PC-3 (cell line): ENCODE results near the gene TTC28. TPM values are rescaled to one million over a fixed set of nuclear protein-coding genes. Genes with fewer than 3 reads are reported as not detected.

Experiments
- ATAC-seq: fragments of 200-7000 bp; cut with Tn5 transposase; 2 replicates; pipeline ENCODE4 v1.9.1; 2020; ENCODE audit warnings: mild to moderate bottlenecking, moderate library complexity
- BruUV-seq: library from RNA; stranded (reverse); fragments of 400-500 nt; replicated peaks from 2 replicates; lab custom pipeline; 2021; lab: Mats Ljungman, UMichigan
- CTCF ChIA-PET: fragments of 300-600 bp; sonication (Branson Sonifier 250); formaldehyde crosslinking; loops from one replicate; lab custom pipeline; 2022; ENCODE audit warnings: antibody characterized with exemption; lab: Charles Lee
- POLR2A ChIA-PET: fragments of 300-600 bp; sonication (Branson Sonifier 250); formaldehyde crosslinking; loops from one replicate; lab custom pipeline; 2022; ENCODE audit warnings: antibody characterized with exemption; ENCODE audit not compliant: unreplicated experiment; lab: Charles Lee
- DNase-seq: peaks from one replicate; pipeline ENCODE4 v3.0.0-alpha.2; 2015
- H2AFZ ChIP-seq: fragments of 300-600 bp; sonication (generic); 2 replicates; pipeline ENCODE4 v1.6.0; 2016; ENCODE audit warnings: antibody characterized with exemption, low read length
- H3F3A ChIP-seq: fragments of 300-600 bp; sonication (generic); one replicate; pipeline ENCODE4 v1.6.0; 2017; ENCODE audit warnings: antibody characterized with exemption, low read length, control low read depth, mild to moderate bottlenecking; ENCODE audit not compliant: unreplicated experiment
- H3K27ac ChIP-seq: fragments of 300-600 bp; sonication (generic); 2 replicates; pipeline ENCODE4 v1.5.1; 2016; ENCODE audit warnings: mild to moderate bottlenecking, low read length
- H3K27me3 ChIP-seq: fragments of 300-600 bp; sonication (generic); 2 replicates; pipeline ENCODE4 v1.6.1; 2016; ENCODE audit warnings: low read length, mixed read lengths
- H3K36me3 ChIP-seq: fragments of 300-600 bp; sonication (generic); 2 replicates; pipeline ENCODE4 v1.6.1; 2016; ENCODE audit warnings: low read depth, mixed run types, low read length, mixed read lengths
- H3K4me1 ChIP-seq: fragments of 300-600 bp; sonication (generic); 2 replicates; pipeline ENCODE4 v1.5.1; 2016; ENCODE audit warnings: low read length; ENCODE audit not compliant: insufficient read depth
- H3K4me2 ChIP-seq: fragments of 300-600 bp; sonication (generic); 2 replicates; pipeline ENCODE4 v1.6.0; 2016; ENCODE audit warnings: low read length
- H3K4me3 ChIP-seq: fragments of 300-600 bp; sonication (generic); 2 replicates; pipeline ENCODE4 v1.5.1; 2016; ENCODE audit warnings: mild to moderate bottlenecking, low read length, mixed read lengths
- H3K79me2 ChIP-seq: fragments of 300-600 bp; sonication (generic); 2 replicates; pipeline ENCODE4 v1.6.1; 2017; ENCODE audit warnings: low read length, mixed read lengths
- H3K9ac ChIP-seq: fragments of 300-600 bp; sonication (generic); 2 replicates; pipeline ENCODE4 v1.6.0; 2016; ENCODE audit warnings: mild to moderate bottlenecking, low read length
- H3K9me2 ChIP-seq: fragments of 300-600 bp; sonication (generic); replicated peaks from 2 replicates; pipeline ENCODE4 v1.6.1; 2016; ENCODE audit warnings: mixed run types, low read length, mixed read lengths
- H3K9me3 ChIP-seq: fragments of 300-600 bp; sonication (generic); 2 replicates; pipeline ENCODE4 v1.6.1; 2016; ENCODE audit warnings: low read length, mixed read lengths
- H4K20me1 ChIP-seq: fragments of 300-600 bp; sonication (generic); 2 replicates; pipeline ENCODE4 v1.6.1; 2016; ENCODE audit warnings: low read length, mixed read lengths
- EZH2 ChIP-seq: fragments of 300-600 bp; sonication (generic); IDR thresholded peaks from one replicate; pipeline ENCODE4 v1.6.1; 2017; ENCODE audit warnings: antibody characterized with exemption, mild to moderate bottlenecking, low read length; ENCODE audit not compliant: unreplicated experiment
- EZH2phosphoT487 ChIP-seq: fragments of 300-600 bp; sonication (generic); IDR thresholded peaks from 2 replicates; pipeline ENCODE4 v1.6.1; 2018; ENCODE audit warnings: mild to moderate bottlenecking, antibody characterized with exemption, low read length, borderline replicate concordance
- intact Hi-C: fragments of 100-400 bp; cut with micrococcal nuclease; formaldehyde crosslinking; loops from 2 replicates; pipeline ENCODE4 v1.9.0; 2023
- total RNA-seq: library from RNA; depleted of rRNA; stranded (reverse); fragments of >200 nt; gene quantifications from 2 replicates; pipeline ENCODE4 v1.2.3, GENCODE V29; 2014
- TF ChIP-seq, protein P1 (sequence below): fragments of 300-600 bp; sonication (generic); conservative IDR thresholded peaks from 2 replicates; pipeline ENCODE4 v1.5.1; 2017; ENCODE audit warnings: antibody characterized with exemption, low read depth, mild to moderate bottlenecking, low read length

Gene TTC28
- total RNA-seq, 1 experiment from 2014 or later: 6.3 TPM

GRCh38 chr22:28547132-28547842 is 132.4 kb downstream of the TTC28 start:
- H3K36me3 ChIP-seq: no peaks in the 10 kb centered on the region
- H3K9me3 ChIP-seq: no peaks in the 10 kb centered on the region
- no peak overlapping the region for H3K9ac ChIP-seq
- H3K27ac ChIP-seq: no peak overlapping the region
- H3K9me2 ChIP-seq: no peaks in the 10 kb centered on the region
- no peak overlapping the region for H3K4me3 ChIP-seq
- DNase-seq (peak; percentile 48), ATAC-seq (peak; percentile 85)
- no peaks in the 10 kb centered on the region for H3K27me3 ChIP-seq
- ChIA-PET CTCF (no interaction called here), POLR2A (no interaction called here)
- H3K79me2 ChIP-seq: no peaks in the 10 kb centered on the region
- no peak overlapping the region for H2AFZ ChIP-seq
- no peaks in the 10 kb centered on the region for H4K20me1 ChIP-seq
- no peak overlapping the region for H3K4me2 ChIP-seq
- no peaks in the 10 kb centered on the region for H3F3A ChIP-seq
- no peak for TF ChIP-seq EZH2phosphoT487
- BruUV-seq: no TSS peak
- H3K4me1 ChIP-seq: peaks cover 3% of the 10 kb centered on the region; the same call in 1 of the 2 replicates
- intact Hi-C loops: no loop called here

DNA sequence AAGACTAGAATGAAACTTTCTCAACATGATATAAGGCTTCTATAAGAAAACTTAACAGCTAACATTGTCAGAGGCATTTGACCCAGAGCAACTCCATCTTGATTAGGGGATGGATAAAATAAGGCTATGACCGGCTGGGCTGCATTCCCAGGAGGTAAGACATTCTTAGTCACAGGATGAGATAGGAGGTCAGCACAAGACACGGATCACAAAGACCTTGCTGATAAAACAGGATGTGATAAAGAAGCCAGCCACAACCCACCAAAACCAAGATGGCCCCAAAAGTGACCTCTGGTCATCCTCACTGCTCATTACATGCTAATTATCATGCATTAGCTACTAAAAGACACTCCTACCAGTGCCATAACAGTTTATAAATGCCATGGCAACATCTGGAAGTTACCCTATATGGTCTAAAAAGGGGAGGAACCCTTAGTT is 135.2 kb downstream of the TTC28 start:
- Histone ChIP-seq H3K9me3 (no peaks in the 10 kb centered on the region), H3K4me1 (peaks cover 3% of the 10 kb centered on the region; the same call in 1 of the 2 replicates), H3K79me2 (no peaks in the 10 kb centered on the region), H2AFZ (no peak overlapping the region), H3K4me2 (no peak overlapping the region), H3K27ac (no peak overlapping the region), H3K9me2 (no peaks in the 10 kb centered on the region), H3K9ac (no peak overlapping the region), H4K20me1 (no peaks in the 10 kb centered on the region), H3F3A (no peaks in the 10 kb centered on the region), H3K4me3 (no peak overlapping the region), H3K27me3 (no peaks in the 10 kb centered on the region), H3K36me3 (no peaks in the 10 kb centered on the region)
- TF ChIP-seq EZH2phosphoT487: no peak
- TF ChIP-seq, protein P1, sequence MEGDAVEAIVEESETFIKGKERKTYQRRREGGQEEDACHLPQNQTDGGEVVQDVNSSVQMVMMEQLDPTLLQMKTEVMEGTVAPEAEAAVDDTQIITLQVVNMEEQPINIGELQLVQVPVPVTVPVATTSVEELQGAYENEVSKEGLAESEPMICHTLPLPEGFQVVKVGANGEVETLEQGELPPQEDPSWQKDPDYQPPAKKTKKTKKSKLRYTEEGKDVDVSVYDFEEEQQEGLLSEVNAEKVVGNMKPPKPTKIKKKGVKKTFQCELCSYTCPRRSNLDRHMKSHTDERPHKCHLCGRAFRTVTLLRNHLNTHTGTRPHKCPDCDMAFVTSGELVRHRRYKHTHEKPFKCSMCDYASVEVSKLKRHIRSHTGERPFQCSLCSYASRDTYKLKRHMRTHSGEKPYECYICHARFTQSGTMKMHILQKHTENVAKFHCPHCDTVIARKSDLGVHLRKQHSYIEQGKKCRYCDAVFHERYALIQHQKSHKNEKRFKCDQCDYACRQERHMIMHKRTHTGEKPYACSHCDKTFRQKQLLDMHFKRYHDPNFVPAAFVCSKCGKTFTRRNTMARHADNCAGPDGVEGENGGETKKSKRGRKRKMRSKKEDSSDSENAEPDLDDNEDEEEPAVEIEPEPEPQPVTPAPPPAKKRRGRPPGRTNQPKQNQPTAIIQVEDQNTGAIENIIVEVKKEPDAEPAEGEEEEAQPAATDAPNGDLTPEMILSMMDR: no peak
- no peak for TF ChIP-seq EZH2
- intact Hi-C loops: no loop called here
- no TSS peak for BruUV-seq
- DNase-seq (peak; percentile 22), ATAC-seq (no peak)
- ChIA-PET CTCF (no interaction called here), POLR2A (no interaction called here)

- BruUV-seq: no TSS peak
- Histone ChIP-seq H3K4me2 (no peak overlapping the region), H3K9me3 (no peaks in the 10 kb centered on the region), H3K9me2 (no peaks in the 10 kb centered on the region), H4K20me1 (no peaks in the 10 kb centered on the region), H3K36me3 (no peaks in the 10 kb centered on the region), H2AFZ (no peak overlapping the region), H3K4me1 (peaks cover 3% of the 10 kb centered on the region; the same call in 1 of the 2 replicates), H3F3A (no peaks in the 10 kb centered on the region), H3K27me3 (no peaks in the 10 kb centered on the region), H3K9ac (no peak overlapping the region), H3K4me3 (no peak overlapping the region), H3K27ac (no peak overlapping the region), H3K79me2 (no peaks in the 10 kb centered on the region)
- intact Hi-C loops: no loop called here
- TF ChIP-seq, protein P1: no peak
- TF ChIP-seq EZH2phosphoT487 (no peak), EZH2 (no peak)
- DNase-seq (no peak), ATAC-seq (no peak)
- CTCF ChIA-PET: no interaction called here
- POLR2A ChIA-PET: no interaction called here
These were observed 136.5 kb downstream of the TTC28 start for GRCh38 chr22:28542980-28543621.
